Measurements from ENCODE around the gene TCN1. TPM values are rescaled to one million over a fixed set of nuclear protein-coding genes. Genes with fewer than 3 reads are reported as not detected.

Gene TCN1
- total RNA-seq, 1 experiment from 2014 or later = 1.7 TPM

DNA sequence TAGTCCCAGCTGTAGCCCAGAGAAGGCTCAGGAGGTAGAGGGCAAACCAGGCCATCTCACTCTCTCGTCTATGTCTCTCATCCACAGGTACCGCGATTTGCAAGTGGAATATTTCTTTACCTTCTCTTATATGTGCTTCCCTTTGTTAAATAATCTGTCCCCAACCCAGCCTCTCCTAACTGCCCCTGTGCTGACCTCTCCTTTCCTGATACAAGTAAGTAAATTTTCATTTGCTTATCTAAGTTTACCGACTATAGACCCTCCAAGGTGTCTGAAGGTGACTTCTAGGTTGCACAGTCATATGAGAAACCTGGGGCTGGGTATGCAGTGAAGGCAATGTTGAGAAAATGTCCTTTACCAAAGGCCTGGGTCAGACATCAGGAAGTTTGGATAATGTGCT, 20.9 kb downstream of the TCN1 start, which contains the start of gene CBLIF:
TSS of gene CBLIF (minus strand) at position 101 of the 400 bp plus-strand sequence. CDS start at position 55, 46 bp downstream.
- Histone ChIP-seq H3K36me3 (ENCODE audit: control insufficient read depth in 1 of 2, insufficient read depth in 2 of 2, low read length in 2 of 2) (no peaks in the 10 kb centered on the region), H3K4me1 (ENCODE audit: control insufficient read depth in 1 of 2, insufficient read depth in 2 of 2, low read length in 2 of 2) (no peaks in the 10 kb centered on the region), H3K4me3 (replicated peaks in 1 of 2; ENCODE audit: low read depth in 1 of 2, low read length in 2 of 2) (no peak within 1 kb of the TSS), H3K9ac (ENCODE audit: low read length) (no peak within 1 kb of the TSS), H4K20me1 (ENCODE audit: insufficient read depth) (no peaks in the 10 kb centered on the region), H3K9me2 (ENCODE audit: insufficient read depth) (no peaks in the 10 kb centered on the region), H3K9me3 (ENCODE audit: control insufficient read depth in 1 of 2, insufficient read depth in 1 of 2, low read depth in 1 of 2, low read length in 2 of 2) (no peaks in the 10 kb centered on the region), H3K4me2 (ENCODE audit: low read length) (no peak within 1 kb of the TSS), H3K79me2 (ENCODE audit: insufficient read depth, low read length) (no peaks in the 10 kb centered on the region), H3K27ac (ENCODE audit: low read depth, low read length) (no peak within 1 kb of the TSS), H3K27me3 (ENCODE audit: insufficient read depth, low read length) (no peaks in the 10 kb centered on the region), H2AFZ (ENCODE audit: low read depth, low read length, poor library complexity, severe bottlenecking) (no peak within 1 kb of the TSS)
- ATAC-seq = no peak
- ChIA-PET CTCF (interaction anchor here (1.3 kb wide), 1 partner anchor 73 kb away, joined by 4 read pairs; no protein-coding TSS in a partner anchor), RAD21 (ENCODE audit: low non-redundant PET in 1 of 2, low total read pairs in 2 of 2, uncharacterized antibody in 2 of 2, unreplicated experiment in 2 of 2) (no interaction called here), POLR2A (no interaction called here)
- BruUV-seq (replicated peaks) = no TSS peak
- no peak for DNase-seq (ENCODE audit: low read depth, low spot score)
- intact Hi-C loops (cut with micrococcal nuclease) = no loop called here
- TF ChIP-seq EZH2 (IDR thresholded peaks at IDR 0.05) (no peak), ELF1 (IDR thresholded peaks at IDR 0.05; ENCODE audit: borderline replicate concordance, low read depth) (no peak), ZFX (IDR thresholded peaks at IDR 0.05) (no peak)
- TF ChIP-seq, protein P1, sequence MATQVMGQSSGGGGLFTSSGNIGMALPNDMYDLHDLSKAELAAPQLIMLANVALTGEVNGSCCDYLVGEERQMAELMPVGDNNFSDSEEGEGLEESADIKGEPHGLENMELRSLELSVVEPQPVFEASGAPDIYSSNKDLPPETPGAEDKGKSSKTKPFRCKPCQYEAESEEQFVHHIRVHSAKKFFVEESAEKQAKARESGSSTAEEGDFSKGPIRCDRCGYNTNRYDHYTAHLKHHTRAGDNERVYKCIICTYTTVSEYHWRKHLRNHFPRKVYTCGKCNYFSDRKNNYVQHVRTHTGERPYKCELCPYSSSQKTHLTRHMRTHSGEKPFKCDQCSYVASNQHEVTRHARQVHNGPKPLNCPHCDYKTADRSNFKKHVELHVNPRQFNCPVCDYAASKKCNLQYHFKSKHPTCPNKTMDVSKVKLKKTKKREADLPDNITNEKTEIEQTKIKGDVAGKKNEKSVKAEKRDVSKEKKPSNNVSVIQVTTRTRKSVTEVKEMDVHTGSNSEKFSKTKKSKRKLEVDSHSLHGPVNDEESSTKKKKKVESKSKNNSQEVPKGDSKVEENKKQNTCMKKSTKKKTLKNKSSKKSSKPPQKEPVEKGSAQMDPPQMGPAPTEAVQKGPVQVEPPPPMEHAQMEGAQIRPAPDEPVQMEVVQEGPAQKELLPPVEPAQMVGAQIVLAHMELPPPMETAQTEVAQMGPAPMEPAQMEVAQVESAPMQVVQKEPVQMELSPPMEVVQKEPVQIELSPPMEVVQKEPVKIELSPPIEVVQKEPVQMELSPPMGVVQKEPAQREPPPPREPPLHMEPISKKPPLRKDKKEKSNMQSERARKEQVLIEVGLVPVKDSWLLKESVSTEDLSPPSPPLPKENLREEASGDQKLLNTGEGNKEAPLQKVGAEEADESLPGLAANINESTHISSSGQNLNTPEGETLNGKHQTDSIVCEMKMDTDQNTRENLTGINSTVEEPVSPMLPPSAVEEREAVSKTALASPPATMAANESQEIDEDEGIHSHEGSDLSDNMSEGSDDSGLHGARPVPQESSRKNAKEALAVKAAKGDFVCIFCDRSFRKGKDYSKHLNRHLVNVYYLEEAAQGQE (IDR thresholded peaks at IDR 0.05; ENCODE audit: low read depth) = no peak
- TF ChIP-seq, protein P2, sequence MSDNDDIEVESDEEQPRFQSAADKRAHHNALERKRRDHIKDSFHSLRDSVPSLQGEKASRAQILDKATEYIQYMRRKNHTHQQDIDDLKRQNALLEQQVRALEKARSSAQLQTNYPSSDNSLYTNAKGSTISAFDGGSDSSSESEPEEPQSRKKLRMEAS (IDR thresholded peaks at IDR 0.05) = no peak

DNA sequence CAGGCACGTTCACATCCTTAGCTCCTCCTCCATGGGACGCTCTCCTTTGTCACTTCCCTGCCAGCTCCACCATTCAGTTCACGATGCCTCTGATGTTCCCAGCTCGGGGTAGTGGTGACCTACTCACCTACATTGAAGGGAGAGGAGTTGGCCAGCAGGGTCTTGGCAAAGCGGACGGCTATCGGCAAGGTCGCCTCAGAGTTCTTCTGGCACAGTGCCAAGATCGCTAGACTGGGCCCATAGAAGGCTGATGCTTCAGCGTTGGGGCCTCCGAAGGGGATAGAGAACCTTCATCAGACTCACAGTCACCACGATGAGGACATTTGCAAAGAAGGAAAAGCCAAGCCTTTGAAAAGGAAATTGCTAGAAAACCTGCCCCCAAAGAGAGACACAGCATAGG, 24.0 kb downstream of the TCN1 start:
- no TSS peak for BruUV-seq (replicated peaks)
- Histone ChIP-seq H3K9me3 (ENCODE audit: control insufficient read depth in 1 of 2, insufficient read depth in 1 of 2, low read depth in 1 of 2, low read length in 2 of 2) (no peaks in the 10 kb centered on the region), H3K4me1 (ENCODE audit: control insufficient read depth in 1 of 2, insufficient read depth in 2 of 2, low read length in 2 of 2) (no peaks in the 10 kb centered on the region), H4K20me1 (ENCODE audit: insufficient read depth) (no peaks in the 10 kb centered on the region), H3K27me3 (ENCODE audit: insufficient read depth, low read length) (no peaks in the 10 kb centered on the region), H3K79me2 (ENCODE audit: insufficient read depth, low read length) (no peaks in the 10 kb centered on the region), H3K4me2 (ENCODE audit: low read length) (no peak overlapping the region), H3K9me2 (ENCODE audit: insufficient read depth) (no peaks in the 10 kb centered on the region), H3K36me3 (ENCODE audit: control insufficient read depth in 1 of 2, insufficient read depth in 2 of 2, low read length in 2 of 2) (no peaks in the 10 kb centered on the region), H2AFZ (ENCODE audit: low read depth, low read length, poor library complexity, severe bottlenecking) (no peak overlapping the region), H3K4me3 (replicated peaks in 1 of 2; ENCODE audit: low read depth in 1 of 2, low read length in 2 of 2) (no peak overlapping the region), H3K27ac (ENCODE audit: low read depth, low read length) (no peak overlapping the region), H3K9ac (ENCODE audit: low read length) (no peak overlapping the region)
- intact Hi-C loops (cut with micrococcal nuclease) = no loop called here
- no peak for ATAC-seq
- TF ChIP-seq TCF7L2 (IDR thresholded peaks at IDR 0.05; ENCODE audit: borderline replicate concordance, extremely low read depth, insufficient read depth, insufficient read length) (no peak), YY1 (IDR thresholded peaks at IDR 0.05; ENCODE audit: extremely low read depth, insufficient replicate concordance, low read depth, low read length) (no peak), SRF (IDR thresholded peaks at IDR 0.05; ENCODE audit: low read depth) (no peak), SIN3A (IDR thresholded peaks at IDR 0.05; ENCODE audit: low read depth) (no peak), FOSL1 (IDR thresholded peaks at IDR 0.05; ENCODE audit: low read depth) (no peak)
- TF ChIP-seq, protein P3, sequence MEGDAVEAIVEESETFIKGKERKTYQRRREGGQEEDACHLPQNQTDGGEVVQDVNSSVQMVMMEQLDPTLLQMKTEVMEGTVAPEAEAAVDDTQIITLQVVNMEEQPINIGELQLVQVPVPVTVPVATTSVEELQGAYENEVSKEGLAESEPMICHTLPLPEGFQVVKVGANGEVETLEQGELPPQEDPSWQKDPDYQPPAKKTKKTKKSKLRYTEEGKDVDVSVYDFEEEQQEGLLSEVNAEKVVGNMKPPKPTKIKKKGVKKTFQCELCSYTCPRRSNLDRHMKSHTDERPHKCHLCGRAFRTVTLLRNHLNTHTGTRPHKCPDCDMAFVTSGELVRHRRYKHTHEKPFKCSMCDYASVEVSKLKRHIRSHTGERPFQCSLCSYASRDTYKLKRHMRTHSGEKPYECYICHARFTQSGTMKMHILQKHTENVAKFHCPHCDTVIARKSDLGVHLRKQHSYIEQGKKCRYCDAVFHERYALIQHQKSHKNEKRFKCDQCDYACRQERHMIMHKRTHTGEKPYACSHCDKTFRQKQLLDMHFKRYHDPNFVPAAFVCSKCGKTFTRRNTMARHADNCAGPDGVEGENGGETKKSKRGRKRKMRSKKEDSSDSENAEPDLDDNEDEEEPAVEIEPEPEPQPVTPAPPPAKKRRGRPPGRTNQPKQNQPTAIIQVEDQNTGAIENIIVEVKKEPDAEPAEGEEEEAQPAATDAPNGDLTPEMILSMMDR (IDR thresholded peaks at IDR 0.05 in 2 of 3, conservative IDR thresholded peaks at IDR 0.05 in 1 of 3; ENCODE audit: borderline replicate concordance in 1 of 3, insufficient read depth in 1 of 3, low read depth in 2 of 3, low read length in 2 of 3) = no peak
- ChIA-PET RAD21 (ENCODE audit: low non-redundant PET in 1 of 2, low total read pairs in 2 of 2, uncharacterized antibody in 2 of 2, unreplicated experiment in 2 of 2) (no interaction called here), CTCF (no interaction called here), POLR2A (no interaction called here)
- no peak for DNase-seq (ENCODE audit: low read depth, low spot score)
